Astrocyte of the spinal cord (primary cell): ENCODE data around the gene CLRN2.

ENCODE experiments used
- DNase-seq: peaks from one replicate; pipeline ENCODE4 v3.0.0; 2011; ENCODE audit warnings: low read depth, low spot score
- H3K4me3 ChIP-seq: 2 replicates; pipeline ENCODE4 v1.5.1; 2011; ENCODE audit warnings: low read depth, mild to moderate bottlenecking, low read length, moderate library complexity
- in situ Hi-C: cut with HindIII; loops from 2 replicates; pipeline ENCODE4 v1.10.0; 2017; ENCODE audit warnings: low sequenced_read_pairs
- TF ChIP-seq, protein P1 (sequence below): IDR thresholded peaks from 2 replicates; pipeline ENCODE4 v1.5.1; 2012; ENCODE audit warnings: low read depth, mild to moderate bottlenecking, low read length, inconsistent platforms

CLRN2 gene, protein sequence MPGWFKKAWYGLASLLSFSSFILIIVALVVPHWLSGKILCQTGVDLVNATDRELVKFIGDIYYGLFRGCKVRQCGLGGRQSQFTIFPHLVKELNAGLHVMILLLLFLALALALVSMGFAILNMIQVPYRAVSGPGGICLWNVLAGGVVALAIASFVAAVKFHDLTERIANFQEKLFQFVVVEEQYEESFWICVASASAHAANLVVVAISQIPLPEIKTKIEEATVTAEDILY

DNA sequence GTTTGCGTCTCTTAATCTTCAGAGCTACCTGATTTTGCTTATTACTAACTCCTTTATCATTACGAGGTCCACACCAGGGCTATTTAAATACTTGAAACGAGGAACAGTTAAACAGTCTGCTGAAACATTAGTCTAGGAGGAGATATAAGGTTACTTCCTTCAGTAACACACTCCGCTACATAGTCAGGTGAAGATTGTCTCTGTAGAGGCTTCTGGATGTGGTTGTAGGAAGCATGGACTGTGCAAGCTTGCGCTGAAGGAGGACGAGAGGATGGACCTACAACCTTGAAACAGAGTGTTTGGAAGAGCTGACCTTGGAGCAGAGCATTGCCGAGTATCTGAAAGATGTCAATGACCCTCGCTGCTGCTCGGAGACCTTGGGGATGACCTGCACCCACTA lies at the start of gene CLRN2:
CLRN2 (plus strand) TSS at position 301 of the 400 bp plus-strand sequence. CDS start 102 bp downstream, outside the sequence.
- in situ Hi-C loops = no loop called here
- TF ChIP-seq, protein P1, sequence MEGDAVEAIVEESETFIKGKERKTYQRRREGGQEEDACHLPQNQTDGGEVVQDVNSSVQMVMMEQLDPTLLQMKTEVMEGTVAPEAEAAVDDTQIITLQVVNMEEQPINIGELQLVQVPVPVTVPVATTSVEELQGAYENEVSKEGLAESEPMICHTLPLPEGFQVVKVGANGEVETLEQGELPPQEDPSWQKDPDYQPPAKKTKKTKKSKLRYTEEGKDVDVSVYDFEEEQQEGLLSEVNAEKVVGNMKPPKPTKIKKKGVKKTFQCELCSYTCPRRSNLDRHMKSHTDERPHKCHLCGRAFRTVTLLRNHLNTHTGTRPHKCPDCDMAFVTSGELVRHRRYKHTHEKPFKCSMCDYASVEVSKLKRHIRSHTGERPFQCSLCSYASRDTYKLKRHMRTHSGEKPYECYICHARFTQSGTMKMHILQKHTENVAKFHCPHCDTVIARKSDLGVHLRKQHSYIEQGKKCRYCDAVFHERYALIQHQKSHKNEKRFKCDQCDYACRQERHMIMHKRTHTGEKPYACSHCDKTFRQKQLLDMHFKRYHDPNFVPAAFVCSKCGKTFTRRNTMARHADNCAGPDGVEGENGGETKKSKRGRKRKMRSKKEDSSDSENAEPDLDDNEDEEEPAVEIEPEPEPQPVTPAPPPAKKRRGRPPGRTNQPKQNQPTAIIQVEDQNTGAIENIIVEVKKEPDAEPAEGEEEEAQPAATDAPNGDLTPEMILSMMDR = no peak
- no peak within 1 kb of the TSS for H3K4me3 ChIP-seq
- DNase-seq = no peak

DNA sequence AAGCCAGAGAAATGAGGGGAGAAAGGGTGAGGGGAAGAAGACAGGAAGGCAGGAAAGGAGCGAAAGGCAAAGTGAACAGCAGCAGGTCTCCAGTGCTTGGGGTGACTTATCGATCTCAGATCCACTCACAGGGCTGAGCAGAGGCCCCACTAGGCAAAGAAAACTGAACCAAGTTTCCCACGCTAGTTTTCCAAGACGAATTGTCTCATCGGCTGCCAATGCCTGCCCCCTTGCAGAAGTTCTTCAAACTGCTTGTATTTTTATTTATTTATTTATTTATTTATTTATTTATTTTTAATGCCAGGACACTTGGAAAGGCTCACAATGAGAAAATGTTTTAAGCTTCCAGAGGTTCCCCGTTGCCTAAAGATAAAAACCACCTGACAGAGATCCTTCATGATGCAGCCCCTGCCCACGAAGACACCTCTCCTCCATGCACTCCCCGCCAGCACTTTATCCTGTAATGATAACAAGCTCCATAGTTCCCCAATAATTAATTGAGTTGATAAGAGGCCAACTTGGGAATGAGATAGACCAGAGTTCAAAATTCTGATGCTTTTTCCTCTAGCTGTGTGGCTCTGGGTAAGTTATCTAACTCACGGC lies 46.2 kb upstream of the CLRN2 start:
- no peak overlapping the region for H3K4me3 ChIP-seq
- DNase-seq = peak; percentile 45
- TF ChIP-seq, protein P1 = peak; percentile 38
- in situ Hi-C loops = no loop called here

DNA sequence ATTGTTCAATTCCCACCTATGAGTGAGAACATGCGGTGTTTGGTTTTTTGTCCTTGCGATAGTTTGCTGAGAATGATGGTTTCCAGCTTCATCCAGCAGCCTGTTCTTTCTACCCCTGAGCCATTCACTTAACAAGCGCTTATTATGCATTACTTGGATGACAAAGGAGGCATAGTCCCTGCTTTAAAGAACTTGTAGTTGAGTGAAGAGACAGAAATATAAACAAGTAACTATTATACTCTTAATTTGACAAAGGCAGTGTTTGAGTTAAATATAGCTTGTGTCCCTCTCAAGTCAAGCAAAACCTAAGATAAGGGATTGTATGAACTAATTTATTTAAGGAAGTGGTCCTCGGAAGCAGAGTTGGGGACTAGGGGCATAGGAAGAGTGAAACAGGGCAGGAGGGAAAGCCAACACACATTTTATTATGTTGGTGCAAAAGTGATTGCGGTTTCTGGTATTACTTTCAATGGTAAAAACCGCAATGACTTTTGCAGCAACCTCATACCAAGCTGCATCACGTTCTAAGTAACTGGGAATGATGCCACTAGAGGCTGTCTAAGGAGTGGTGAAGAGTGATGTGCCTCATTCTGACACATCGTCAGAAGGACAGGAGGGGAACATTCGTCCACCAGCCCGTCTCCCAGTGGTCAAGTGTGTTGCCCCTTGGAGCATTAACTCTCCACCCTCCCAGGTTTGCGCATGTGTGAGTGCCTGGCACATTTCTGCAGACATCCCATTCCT lies 44.9 kb upstream of the CLRN2 start:
- no peak overlapping the region for H3K4me3 ChIP-seq
- TF ChIP-seq, protein P1 = no peak
- DNase-seq = no peak
- in situ Hi-C loops = no loop called here

DNA sequence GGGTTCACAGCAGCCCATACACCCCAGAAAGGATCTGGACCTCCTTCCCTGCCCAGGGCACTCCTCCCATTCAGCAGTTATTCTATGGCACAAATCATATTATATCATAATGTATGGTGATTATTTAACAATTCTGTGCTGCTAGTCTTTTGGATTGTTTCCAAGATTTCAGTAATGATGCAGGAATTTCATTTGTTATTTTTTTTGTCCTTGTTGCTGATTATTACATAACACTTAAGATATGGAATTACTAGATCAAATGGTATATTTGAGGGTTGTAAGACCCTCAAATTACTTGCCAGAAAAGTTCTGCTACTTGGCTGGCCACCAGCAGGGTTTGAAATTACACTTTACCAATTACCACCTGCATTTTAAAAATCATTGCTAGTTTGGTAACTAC lies 39.5 kb upstream of the CLRN2 start:
- no peak overlapping the region for H3K4me3 ChIP-seq
- DNase-seq = peak; percentile 21
- TF ChIP-seq, protein P1 = no peak
- in situ Hi-C loops = no loop called here

DNA sequence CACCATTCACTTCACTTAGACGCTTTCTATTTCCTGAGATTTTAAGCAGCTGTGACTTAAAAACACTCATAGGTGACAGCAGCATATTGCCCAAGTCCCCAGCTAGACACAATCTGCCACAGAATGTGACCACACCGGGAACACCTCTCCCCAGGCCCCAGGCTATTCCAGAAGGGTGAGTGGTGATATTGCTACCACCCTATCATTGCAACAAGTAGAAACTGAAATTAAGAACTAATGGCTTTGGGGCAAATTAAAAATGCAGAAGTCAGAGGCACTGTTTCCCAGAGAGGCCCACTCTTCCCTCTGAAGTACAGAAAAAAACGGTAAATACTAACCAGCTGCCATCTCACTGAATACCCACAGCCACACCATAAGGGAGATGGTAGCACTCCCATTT lies 38.1 kb upstream of the CLRN2 start:
- in situ Hi-C loops = no loop called here
- TF ChIP-seq, protein P1 = no peak
- no peak overlapping the region for H3K4me3 ChIP-seq
- DNase-seq = no peak

DNA sequence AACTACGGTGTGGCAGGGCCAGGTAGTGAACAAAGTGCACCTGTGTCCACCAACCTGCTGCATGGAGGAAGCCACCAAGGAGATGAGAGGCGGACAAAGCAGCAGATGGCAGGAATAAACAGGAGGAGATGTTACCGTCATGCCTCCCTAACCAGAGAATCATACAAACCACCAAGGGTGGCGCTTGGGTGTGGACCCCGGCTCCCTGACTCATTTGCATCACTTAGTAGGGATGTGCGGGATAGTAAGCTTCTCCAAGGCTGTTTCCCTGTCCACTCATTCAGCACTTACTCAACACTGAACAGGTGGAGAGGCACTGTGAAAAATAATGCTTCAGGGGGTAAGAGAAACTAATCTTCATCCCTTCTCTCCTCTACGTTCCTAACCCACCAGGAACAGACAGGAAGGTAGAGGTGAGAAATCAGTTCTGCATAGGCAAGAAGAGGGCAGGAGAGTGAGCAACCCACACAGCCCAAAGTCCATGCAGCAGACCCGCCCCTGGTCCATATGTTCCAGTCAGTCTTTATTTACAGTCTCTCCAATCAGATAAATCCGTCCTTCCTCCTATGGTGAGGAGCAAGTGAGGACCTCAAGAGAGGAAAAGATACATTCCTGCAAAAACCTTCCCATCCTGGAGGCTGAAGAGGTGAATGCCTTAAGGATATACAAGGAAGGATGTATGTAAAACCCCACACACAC lies 37.0 kb upstream of the CLRN2 start:
- TF ChIP-seq, protein P1 = no peak
- in situ Hi-C loops = no loop called here
- H3K4me3 ChIP-seq = no peak overlapping the region
- DNase-seq = no peak
